Breast epithelium (tissue), 3 donors: ENCODE data around the gene OGFR.

ENCODE experiments used
- POLR2A ChIP-seq: fragments of 450-650 bp; IDR thresholded peaks from one replicate; pipeline ENCODE4 v1.6.1; 2016; ENCODE audit warnings: antibody characterized with exemption, mild to moderate bottlenecking, moderate library complexity
- POLR2AphosphoS5 ChIP-seq, 3 donors: sonication (generic); formaldehyde crosslinking; IDR thresholded peaks; one replicate each; pipeline ENCODE4 v1.6.1; 2017; ENCODE audit warnings: antibody characterized with exemption in 3 of 3
- TF ChIP-seq, protein P1 (sequence below), 3 donors: fragments of 450-650 bp; IDR thresholded peaks; one replicate each; pipeline ENCODE4 v1.5.1; 2016 to 2017; ENCODE audit warnings: antibody characterized with exemption in 3 of 3, mild to moderate bottlenecking in 3 of 3, moderate library complexity in 3 of 3

DNA sequence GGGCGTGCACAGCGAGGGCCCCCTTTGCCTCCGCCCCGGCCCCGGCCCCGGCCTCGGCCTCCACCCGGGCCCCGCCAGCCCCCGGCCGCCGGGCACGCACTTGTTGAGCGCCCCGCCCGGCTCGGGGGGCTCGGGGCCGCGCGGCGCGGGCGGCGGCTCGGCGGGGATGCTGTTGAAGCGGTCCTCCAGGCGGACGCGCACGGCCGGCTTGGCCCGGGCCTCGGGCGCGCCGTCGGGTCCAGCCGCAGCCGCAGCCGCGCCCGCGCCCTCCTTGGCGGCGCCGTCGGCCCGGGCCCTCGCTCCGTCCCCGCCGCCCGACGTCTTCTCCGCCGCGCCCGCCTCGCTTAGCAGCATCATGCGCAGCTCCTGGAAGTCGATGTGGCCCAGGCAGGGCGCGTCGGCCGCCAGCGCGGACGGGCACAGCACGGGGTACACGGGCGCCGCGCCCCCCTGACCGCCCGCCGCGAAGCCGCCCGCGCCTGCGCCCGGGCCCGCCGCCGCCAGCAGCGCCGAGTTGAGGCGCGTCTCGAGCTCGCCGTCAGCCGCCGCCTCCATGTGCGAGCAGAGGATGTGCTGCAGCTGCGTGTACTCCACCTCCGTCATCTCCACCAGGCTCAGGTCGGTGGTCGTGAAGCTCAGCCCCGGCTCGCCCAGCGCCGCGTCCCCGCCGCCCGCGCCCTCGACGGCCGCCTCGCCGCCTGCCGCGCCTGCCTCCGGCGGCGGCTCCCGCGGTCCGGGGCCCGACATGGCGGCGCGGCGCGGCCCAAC lies 56.5 kb downstream of the OGFR start:
- TF ChIP-seq, protein P1, sequence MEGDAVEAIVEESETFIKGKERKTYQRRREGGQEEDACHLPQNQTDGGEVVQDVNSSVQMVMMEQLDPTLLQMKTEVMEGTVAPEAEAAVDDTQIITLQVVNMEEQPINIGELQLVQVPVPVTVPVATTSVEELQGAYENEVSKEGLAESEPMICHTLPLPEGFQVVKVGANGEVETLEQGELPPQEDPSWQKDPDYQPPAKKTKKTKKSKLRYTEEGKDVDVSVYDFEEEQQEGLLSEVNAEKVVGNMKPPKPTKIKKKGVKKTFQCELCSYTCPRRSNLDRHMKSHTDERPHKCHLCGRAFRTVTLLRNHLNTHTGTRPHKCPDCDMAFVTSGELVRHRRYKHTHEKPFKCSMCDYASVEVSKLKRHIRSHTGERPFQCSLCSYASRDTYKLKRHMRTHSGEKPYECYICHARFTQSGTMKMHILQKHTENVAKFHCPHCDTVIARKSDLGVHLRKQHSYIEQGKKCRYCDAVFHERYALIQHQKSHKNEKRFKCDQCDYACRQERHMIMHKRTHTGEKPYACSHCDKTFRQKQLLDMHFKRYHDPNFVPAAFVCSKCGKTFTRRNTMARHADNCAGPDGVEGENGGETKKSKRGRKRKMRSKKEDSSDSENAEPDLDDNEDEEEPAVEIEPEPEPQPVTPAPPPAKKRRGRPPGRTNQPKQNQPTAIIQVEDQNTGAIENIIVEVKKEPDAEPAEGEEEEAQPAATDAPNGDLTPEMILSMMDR (IDR thresholded peaks at IDR 0.05), result no peak
- TF ChIP-seq POLR2AphosphoS5 (IDR thresholded peaks at IDR 0.05) (no peak), POLR2A (no peak)
